Left forelimb (tissue), 1 donor: ENCODE measurements around the gene OSTM1.

Source experiments
- DNase-seq: peaks from one replicate; pipeline ENCODE4 v3.0.0-alpha.2; 2018; ENCODE audit warnings: low spot score

Gene OSTM1, protein sequence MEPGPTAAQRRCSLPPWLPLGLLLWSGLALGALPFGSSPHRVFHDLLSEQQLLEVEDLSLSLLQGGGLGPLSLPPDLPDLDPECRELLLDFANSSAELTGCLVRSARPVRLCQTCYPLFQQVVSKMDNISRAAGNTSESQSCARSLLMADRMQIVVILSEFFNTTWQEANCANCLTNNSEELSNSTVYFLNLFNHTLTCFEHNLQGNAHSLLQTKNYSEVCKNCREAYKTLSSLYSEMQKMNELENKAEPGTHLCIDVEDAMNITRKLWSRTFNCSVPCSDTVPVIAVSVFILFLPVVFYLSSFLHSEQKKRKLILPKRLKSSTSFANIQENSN

DNA sequence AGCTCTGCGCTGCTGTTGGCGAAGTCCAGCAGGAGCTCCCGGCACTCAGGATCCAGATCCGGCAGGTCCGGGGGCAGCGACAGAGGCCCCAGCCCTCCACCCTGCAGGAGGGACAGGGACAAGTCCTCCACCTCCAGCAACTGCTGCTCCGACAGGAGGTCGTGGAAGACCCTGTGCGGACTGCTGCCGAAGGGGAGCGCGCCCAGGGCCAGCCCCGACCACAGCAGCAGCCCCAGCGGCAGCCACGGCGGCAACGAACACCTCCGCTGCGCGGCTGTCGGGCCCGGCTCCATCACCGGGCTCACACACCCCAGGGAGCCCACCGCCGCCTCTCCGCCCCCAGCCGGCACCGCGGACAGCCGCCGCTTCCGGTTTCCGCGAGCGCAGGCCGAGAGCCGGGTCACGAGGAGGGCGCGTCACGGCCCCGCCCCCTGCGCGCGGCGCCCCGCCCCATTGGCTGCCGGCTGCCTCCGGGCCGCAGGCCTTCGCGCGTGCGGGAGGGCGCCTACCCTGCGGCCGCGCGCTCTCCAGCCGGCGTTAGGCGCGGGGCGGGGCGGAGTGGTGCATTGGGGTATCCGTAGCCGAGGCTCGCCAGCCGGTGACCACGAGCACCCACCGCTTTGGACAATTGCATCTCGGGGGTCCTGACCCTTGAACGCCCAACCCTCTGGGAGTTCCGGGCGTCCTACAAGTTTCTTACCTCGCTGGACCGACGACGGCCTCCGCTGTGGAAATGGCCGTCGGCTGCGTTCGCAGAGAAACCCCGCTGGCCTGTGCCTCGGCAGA, at the start of gene OSTM1:
OSTM1 (minus strand) TSS at position 383 of the 786 bp plus-strand sequence; CDS start at position 293, 90 bp downstream.
- peak; percentile 96 for DNase-seq

DNA sequence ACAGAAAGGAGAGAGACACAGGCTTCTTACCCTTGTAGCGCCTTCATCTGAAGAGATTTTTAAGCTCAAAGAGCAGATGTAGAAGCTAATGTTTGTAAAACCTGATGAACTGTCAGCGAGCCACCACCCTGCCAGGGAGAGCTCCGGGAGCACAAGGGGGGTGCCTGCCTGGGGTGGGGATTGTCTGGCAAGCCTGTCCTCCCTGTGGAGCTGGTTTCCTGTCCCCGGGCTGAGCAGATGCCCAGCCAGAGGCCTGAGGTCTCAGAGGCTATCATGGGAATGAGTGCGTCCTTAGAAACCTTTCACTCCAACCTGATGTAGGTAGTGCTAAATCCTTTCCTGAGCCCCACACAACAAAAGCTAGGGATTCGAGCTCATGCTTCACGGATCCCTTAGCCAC, 49.4 kb upstream of the OSTM1 start:
- DNase-seq, result no peak

DNA sequence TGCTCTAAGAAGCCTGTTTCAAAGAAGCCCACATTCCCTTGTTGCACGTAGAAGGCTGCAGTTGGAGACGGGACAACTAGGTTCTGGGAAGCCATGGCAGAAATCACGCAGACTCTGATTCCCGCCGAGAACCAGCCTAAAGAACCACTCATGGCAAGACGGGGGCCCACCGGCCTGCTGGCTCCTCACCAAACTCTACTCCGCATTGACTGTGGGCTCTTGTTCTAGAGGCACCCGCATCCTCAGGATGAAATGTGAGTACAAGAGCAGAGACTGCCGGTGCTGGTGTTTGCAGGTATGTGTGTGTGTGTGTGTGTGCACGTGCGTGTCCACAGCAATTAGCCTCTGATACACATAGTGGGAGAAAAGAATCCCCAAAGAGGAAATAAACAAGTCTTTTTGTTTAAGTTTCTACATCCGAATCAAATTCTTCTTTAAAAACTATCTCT, 49.0 kb upstream of the OSTM1 start:
- no peak for DNase-seq

DNA sequence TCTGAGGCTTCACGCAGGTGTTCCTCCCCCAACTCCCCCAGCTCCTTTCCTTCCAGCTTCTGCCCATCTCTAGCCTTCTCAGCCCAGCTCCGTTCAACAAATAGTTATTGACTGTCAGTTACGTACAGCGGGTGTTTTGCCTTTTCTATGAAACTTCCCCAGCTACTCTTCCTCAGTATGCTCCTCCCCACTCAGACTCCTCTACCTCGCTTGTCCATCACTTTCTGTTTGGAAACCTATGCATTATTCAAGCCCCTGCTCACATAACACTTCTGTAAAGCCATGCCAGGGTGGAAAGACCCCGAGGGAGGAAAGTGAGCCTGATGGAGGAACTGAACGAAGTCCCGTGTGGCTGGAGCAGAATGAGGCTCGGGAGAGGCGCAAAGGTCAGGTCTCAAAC, 47.1 kb upstream of the OSTM1 start:
- DNase-seq, result no peak

DNA sequence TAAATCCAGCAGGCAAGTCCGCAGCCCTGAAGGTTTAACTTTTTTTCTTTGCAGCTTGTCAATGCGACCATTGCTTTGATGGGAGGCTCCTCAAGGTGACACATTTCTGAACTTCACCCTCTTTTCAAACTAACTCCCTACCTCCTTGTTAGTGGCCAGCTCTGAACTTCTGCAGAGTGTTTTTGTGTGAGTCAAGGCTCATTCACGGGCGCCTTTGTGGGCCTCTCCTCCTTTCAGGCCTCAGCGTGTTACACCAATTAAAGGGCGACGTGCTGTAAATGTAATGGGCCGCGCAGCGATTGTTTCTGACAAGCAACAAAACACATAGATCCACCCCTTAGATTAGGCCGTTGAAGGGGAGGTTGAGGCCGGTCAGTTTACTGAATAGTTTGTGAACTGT, 45.8 kb upstream of the OSTM1 start:
- no peak for DNase-seq

DNA sequence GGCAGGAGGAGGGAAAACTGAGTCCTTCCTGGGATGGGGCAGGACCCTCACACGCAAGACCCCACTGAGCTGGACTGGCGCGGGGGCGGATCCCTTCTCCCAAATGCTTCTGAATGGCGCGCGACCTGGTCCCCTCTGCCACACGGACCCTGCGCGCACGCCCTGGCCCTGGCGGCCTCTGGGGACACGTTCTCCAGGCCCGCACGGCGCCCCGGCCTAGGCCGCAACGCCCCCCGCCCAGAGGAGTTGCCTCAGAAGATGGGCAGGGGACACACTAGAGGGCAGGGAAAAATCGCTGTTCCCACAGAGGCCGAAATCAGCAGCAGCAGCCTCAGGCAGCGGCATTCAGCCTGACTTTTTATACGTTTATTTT, 45.2 kb upstream of the OSTM1 start:
- DNase-seq, result no peak

DNA sequence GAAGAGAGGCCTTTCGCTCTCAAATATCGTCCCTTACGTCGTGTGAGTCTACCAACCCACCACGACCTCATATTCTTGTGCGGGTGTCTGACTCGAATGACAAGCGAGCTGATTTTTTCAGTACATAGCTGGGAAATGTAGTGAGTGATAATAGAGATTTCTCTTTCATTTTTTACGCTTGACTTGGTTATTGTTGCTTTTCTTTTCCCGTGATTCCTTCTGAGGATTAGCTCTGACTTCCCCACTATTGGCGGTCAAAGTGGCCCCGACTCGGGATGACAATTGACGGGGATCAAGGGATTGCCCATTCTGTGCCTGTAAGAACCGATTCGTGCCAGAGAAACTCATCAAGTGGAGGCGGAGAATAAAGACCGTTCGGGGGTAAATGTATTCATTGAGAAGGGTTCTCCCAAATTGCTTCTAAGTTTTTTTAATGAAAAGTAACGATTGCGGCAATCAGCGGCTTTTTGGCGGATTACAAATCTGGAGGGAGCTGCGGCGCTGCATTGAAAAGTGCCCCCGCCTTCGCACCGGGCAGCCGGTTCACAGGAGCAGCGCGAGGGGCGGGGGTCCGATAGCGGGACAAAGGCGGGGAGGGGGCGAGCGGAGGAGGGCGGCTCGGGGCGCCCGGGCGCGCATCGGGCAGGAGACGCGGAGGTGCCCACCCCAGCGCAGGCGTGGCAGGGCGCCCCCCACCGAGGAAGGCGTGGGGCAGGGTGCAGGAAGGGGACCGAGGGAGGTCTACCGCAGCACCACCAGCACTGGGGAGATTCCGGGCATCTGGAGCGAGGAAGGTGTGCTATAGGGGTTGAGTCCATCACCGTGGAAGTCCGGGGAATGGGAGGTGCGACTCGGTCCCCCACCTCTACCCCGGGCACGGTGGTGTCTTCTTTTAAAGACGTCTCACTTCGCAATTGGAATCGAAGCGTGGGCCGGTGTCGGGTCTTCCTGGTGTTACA, 44.5 kb upstream of the OSTM1 start:
- DNase-seq, result no peak

DNA sequence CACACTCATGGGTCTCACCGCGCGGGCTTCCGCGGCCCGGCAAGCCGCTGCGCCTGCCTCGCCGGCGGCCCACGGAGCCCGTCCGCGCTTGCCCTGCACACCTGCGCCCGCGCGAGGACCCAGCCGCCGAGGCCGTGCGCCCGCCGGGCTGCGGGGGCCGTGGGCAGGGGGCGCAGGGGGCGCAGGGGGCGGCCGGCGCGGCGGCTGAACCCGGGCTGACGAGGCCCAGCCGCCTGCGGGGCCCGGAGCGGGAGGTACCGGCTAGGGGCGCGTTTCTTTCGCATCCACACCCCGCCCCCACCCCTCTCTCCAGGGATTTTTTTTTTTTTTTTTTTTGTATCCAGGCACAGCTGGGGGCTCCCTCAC, 43.8 kb upstream of the OSTM1 start:
- no peak for DNase-seq

DNA sequence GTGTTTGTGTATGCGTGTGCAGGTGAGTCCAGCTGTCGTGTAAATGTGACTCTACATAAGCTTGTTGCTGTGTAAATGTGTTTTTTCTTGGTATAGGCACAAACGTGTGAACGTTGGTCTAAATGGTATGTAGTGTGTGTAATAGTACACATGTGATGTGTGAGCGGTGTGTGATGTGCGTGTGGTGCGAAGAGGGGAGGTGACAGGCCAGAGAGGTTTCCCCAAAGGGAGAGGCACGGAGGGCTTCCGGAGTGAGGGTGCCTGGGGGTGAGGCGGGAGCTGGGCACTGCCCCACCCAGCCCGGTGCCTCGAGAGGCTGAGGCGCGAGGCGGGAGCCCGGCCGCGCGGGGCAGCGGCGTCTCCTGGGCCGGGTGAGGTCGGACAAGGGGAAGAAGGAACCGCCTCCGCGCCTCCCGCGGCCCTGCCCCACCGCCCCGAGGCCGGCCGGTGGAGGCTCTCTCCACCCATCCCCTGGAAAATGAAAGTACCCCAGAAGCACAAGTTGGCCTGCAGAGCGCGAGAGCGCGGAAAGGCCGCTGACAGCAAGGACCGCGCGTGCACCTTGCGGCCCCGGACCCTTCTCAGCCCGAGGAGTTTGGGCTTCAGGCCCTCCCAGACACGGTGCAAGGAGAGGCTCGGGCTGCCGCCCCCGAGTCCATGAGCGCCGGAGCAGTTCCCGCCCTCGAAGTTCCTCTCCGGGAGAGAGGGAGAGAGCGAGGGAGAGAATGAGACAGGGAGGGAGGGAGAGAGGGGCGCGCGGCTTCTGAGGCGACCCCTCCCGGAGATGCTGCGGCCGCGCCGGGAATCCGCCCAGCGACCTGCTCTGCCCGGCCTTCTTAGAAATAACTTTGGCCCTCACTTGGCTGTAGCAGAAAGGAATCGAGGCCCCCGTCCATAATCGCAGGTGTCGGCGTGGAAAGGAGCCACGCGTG, 43.2 kb upstream of the OSTM1 start:
- peak; percentile 70 for DNase-seq

DNA sequence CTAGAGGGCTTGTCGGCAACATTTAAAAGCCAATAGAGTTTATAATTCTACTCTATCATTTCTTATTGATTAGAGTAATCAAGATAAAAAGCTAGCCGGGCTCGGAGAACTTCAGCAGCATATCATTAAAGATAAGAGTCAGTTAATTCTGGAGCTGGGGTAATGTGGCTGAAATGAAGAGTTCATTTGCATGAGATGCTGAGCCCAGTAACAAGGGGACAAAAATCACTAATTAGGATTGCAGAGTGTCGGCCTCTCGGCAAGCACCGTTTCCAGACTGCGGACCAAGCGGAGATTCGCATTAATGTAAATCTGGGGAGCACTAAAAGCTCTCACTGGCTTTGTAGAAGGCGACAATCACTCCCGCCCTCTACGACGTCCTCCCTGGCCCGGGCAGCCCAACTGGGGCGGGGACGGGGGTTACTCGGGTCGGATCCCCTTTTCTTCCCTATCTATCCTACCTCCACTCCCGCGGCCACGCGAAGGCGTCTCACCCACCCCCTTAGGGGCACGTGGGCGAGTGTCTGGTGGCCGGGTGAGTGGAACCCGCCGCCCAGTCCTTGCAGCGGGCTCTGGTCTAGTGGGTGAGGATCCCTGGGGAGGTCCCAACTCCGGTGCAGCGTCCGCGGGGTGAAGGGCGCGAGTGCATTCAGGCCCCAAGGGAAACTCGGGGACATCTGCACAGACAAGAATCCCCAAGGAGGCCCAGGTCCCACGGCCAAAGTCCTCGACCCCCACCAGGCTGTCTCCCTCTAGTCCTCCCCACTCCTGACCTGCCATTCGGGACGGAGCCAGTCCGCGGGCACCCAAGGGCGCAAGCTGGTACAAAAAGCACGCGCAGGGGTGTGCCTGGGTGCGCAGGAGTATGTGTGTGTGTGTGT, 42.2 kb upstream of the OSTM1 start:
- DNase-seq, result no peak

DNA sequence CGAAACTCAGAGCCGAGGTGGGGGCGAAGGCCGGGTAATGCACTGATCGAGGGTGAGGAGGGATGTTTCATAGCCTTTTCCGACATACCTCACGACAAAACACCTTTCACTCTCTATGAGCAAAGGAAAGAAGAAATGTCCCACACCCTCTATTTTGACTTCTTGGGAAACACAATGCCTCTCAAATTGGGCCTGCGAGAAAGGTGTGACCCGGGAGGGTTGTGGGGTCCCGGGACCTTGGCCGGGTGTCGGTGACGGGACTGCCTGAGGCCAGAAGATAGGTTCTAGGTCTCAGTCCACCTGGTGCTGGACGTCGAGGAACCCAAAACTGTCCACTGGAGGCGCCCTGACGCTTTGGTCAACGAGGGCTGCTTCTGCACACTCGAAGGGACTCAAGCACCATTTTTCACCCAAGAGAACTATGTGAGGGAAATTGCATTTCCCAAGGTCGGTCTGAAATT, 41.1 kb upstream of the OSTM1 start:
- DNase-seq, result no peak

DNA sequence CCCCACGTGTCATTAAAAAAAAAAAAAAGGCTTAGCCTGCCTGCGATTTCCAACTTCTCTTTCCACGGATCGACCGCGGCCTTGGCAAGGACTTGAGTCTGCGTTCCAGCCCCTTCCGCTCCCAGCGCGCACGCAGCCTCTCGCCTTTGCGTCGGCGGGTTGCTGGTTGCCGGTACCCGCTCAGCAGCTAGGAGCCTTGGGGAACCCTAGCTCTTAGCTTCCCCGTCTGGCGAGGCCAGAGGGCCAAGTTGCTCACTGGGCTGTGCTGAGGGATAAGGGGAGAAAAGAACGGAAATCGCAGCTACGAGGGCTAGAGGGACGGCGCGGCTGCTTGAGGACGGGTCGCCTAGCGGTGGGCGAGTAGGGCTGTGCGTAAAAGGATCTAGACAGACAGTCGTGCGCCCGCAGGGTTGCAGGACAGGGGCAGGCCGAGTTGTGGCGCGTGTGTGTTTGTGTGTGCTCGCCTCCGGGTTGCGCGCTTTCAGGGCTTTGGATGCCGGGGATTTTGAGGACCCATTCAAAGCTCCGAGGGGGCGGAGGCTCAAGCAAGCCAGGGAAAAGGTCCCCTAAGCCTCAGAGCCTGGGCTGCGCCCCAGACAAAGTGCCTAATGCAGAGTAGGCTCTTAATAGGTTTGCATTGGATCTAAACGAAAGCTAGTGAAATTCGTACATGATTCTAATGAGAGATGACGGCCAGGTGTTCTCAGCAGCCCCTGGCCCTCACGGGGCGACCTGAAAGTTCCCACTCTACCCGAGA, 40.5 kb upstream of the OSTM1 start:
- peak; percentile 80 for DNase-seq

DNA sequence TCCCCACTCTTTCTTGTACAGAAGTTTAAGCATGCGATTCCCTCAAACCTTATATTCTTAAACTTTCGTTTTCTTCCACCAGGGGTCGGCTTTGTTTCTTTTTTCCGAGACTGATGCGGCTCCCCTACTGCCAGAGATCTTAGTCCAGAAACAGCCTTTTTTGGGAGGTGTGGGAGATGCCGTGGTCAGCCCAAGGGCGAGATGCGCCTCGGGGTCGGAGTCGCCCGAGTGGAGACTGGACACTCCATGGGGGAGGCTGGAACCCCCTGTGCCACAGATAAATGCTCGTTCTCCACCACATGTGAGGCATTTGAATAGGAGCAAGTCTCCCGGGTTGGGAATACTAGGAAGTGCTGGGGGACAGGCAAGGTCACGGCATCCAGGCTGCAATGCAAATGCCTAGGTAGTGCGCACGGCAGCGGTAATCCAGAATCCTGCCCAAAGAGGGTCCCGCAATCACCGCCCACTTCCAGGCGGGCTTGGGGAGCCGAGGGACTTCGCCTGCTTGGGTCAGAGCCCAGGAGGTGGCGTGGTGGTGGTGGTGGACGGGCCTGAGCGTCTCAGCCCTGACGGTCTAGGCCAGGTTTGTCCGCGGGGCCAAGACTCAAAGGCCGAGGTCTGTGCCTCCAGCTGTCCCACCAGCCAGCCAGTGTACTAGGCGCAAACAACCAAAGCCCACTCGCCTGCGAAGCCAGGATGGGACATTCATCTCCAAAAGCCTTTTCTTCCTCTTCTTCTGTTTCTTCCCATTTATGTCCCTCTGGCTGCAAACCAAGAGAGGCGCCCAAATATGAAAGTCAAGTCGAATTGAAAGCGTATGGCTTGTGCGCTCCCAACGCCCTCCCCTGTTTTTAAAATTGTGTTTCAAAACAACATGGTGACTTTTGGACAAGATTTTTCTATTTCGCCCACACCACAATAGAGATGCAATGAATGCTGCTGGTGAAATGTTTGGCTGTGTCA, 39.3 kb upstream of the OSTM1 start:
- peak; percentile 71 for DNase-seq

DNA sequence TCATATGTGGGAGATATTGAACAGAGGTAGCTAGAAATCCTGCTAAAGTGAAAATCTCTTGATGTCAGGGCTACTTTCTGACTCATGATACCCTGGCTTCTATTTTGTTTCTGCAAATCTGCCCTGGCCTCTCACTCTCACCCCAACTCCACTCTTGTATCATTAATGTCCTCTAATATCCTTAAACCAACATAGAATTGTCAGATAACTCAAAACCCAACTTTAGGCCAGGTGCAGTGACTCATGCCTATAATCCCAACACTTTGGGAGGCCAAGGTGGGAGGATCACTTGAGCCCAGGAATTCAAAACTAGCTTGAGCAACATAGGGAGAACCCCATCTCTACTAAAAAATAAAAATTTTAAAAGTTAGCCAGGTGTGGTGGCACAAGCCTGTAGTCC, 33.8 kb upstream of the OSTM1 start:
- DNase-seq, result no peak

DNA sequence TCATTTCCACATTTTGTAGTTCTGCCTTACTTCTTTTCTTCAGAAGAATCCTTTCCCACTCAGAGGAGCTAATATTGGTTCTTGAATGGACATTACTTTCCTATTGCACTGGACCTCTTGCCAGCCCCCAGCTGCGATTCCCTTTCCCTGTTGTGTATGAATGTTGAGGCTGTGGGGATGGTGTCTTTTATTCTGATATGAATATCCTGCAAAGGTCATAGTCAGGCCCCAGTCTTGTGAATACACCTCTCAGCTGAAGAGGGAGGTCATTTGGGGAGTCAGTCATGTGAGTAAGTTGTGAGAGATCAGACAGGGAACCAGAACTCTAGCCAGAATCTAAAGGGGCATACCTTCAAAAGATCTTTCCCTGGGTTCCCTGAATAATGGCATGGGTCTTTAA, 32.6 kb upstream of the OSTM1 start:
- no peak for DNase-seq

DNA sequence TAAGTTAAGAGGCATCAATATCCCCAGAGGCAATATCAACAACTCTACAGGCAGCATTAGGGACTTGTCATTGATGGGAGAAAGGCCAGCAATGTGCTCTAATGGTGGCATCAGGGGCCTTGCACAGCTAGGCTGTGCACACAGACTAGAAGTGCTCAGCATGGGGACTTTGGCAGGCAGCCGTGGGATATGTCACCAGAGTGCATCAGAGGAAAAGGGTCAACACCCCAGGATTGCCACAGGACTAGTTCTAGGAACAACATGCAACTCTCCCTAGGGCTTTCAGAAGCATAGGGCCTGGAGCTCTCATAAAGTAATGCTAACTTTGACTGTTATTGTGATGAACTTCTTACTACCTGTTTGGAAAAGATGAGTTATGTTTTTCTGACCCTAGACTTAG, 32.2 kb upstream of the OSTM1 start:
- DNase-seq, result no peak

DNA sequence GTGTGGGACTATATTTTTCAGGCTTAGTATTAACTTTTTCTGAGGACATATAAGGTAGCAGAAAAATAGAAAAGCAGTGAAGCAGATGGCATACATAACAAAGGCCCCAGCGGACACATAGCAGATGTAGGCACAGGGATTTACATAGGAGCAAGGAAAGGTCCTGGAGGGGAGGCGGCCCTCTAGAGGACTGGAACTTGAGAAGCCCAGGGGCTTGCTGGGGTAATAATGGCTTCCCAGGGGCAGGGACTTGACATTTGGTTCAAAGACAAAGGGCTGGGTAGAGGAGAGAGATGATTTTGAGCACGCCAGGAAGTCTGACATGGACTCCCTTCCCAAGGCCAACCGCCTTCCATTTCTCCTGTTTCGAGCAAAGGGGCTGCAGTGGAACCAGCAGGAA, 31.7 kb upstream of the OSTM1 start:
- DNase-seq, result no peak

DNA sequence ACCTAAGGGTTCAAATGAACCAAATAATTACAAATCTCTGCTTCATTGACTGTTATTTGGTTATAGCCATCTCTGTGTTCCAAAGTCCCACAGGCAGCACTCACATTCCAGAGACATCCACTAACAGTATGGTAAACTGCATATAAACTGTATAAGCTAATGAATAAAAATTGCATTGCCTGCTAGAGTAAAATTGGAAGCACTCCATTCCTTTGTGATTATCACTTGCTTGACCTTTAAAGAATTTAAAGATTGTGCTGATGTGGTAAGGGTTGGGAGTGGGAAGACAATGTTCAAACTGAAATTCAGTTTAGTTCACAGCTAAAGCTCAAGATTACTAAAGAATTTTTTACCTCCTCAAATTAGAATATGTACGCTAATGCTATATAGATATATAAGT, 31.0 kb upstream of the OSTM1 start:
- DNase-seq, result no peak
